Measurements from ENCODE around the gene CCDC40. TPM values are rescaled to one million over a fixed set of nuclear protein-coding genes. Genes with fewer than 3 reads are reported as not detected.
A peak's percentile ranks its signal among the peaks of the same experiment; 100 is the strongest.

Gene CCDC40
- total RNA-seq, 1 donor from 2014 or later = 7.7 TPM

DNA sequence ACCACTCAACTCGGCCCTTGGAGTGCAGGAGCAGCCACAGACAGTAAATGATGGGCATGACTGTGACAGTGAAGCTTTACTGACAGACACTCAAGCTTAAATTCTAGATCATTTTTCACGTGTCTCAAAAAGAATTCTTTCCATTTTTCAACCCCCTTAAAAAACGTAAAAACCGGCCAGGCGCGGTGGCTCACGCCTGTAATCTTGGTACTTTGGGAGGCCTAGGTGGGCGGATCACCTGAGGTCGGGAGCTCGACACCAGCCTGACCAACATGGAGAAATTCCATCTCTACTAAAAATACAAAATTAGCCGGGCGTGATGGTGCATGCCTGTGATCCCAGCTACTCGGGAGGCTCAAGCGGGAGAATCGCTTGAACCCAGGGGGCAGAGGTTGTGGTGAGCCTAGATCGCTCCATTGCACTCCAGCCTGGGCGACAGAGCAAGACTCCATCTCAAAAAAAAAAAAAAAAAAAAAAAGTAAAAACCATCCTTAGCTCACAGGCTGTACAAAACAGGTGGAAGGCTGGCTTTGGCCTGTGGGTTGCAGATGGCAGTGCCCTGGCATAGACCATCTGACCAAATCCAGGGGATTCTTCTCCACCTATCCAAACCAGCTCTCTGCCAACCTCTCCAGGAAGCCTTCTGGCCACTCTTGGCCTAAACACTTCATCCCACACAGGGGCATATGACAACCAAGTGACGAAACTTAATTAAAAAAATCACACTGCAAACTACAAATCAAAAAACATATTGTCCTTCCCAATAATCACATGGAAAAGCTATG, 19.0 kb upstream of the CCDC40 start:
- no peak overlapping the region for H3K27ac Mint-ChIP-seq
- Histone ChIP-seq H4K20me1 (ENCODE audit: low read depth) (peaks cover 2% of the 10 kb centered on the region), H3K4me2 (no peak overlapping the region), H3K9me3 (ENCODE audit: low read depth) (no peaks in the 10 kb centered on the region), H3K4me1 (peaks cover 9% of the 10 kb centered on the region), H2AFZ (replicated peaks) (no peak overlapping the region), H3F3A (ENCODE audit: low read depth) (no peaks in the 10 kb centered on the region), H3K4me3 (no peak overlapping the region), H3K9ac (no peak overlapping the region), H3K79me2 (ENCODE audit: low read depth) (peaks cover 24% of the 10 kb centered on the region), H3K27ac (no peak overlapping the region), H3K27me3 (no peaks in the 10 kb centered on the region), H3K36me3 (no peaks in the 10 kb centered on the region)
- TF ChIP-seq EZH2phosphoT487 (IDR thresholded peaks at IDR 0.05) (no peak), CTCF (IDR thresholded peaks at IDR 0.05) (no peak), EZH2 (IDR thresholded peaks at IDR 0.05) (no peak)
- H3K9me3 Mint-ChIP-seq = peaks cover 8% of the 10 kb centered on the region
- peaks cover 2% of the 10 kb centered on the region for H3K27me3 Mint-ChIP-seq (ENCODE audit: insufficient read depth, low read depth)
- H3K4me1 Mint-ChIP-seq = peaks cover 2% of the 10 kb centered on the region
- DNase-seq (ENCODE audit: low spot score) = no peak
- H3K4me3 Mint-ChIP-seq = no peak overlapping the region
- H3K36me3 Mint-ChIP-seq = peaks cover 33% of the 10 kb centered on the region

DNA sequence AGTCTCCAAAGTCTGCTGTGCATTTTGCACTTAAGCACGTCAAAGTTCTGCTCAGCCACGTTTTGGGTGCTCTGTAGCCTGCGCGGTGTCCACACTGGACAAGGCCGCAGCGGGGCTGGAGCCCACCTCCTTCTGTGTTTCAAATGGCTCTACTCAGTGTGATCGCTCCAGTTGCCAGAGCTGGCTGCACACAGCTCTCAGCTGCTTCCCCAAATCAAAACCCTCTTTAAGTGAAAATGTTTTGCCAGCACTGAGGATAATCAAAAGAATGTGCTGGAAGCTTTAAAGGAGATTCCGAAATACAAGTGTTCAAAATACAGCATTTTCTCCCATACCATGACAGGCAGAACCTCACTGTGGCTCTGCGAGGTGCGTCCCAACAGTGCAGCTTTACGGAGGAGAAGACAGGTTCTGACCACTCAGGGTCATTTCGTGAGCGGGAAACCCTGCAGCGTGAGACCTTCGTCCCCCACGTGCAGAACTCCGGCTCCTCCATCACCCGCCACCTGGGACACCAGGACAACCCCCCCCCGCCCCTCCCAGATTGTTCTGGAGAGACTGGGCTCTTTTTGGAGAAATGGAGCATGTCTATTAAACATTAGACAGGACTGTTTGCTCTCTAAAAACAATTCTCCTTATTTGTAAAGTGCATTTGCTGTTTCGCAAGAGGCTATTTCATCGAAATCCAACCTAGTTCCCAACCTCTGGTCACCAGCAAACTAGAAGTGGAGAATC, 17.4 kb upstream of the CCDC40 start:
- no peaks in the 10 kb centered on the region for H3K9me3 ChIP-seq (ENCODE audit: low read depth)
- Mint-ChIP-seq H3K27ac (peak overlapping the region; percentile 9), H3K4me1 (peaks cover 2% of the 10 kb centered on the region), H3K4me3 (no peak overlapping the region), H3K27me3 (ENCODE audit: insufficient read depth, low read depth) (peaks cover 2% of the 10 kb centered on the region), H3K9me3 (peaks cover 8% of the 10 kb centered on the region), H3K36me3 (peaks cover 34% of the 10 kb centered on the region)
- H3F3A ChIP-seq (ENCODE audit: low read depth) = peaks cover 4% of the 10 kb centered on the region
- peaks cover 24% of the 10 kb centered on the region for H3K79me2 ChIP-seq (ENCODE audit: low read depth)
- H3K4me2 ChIP-seq = no peak overlapping the region
- no peak for DNase-seq (ENCODE audit: low spot score)
- no peaks in the 10 kb centered on the region for H3K27me3 ChIP-seq
- H3K9ac ChIP-seq = no peak overlapping the region
- no peaks in the 10 kb centered on the region for H3K36me3 ChIP-seq
- H3K27ac ChIP-seq = no peak overlapping the region
- H3K4me3 ChIP-seq = no peak overlapping the region
- TF ChIP-seq CTCF (IDR thresholded peaks at IDR 0.05) (no peak), EZH2 (IDR thresholded peaks at IDR 0.05) (no peak), EZH2phosphoT487 (IDR thresholded peaks at IDR 0.05) (no peak)
- H4K20me1 ChIP-seq (ENCODE audit: low read depth) = peaks cover 13% of the 10 kb centered on the region
- H2AFZ ChIP-seq (replicated peaks) = no peak overlapping the region
- H3K4me1 ChIP-seq = no peaks in the 10 kb centered on the region

GRCh38 chr17:80021600-80021999, 14.8 kb upstream of the CCDC40 start:
- Histone ChIP-seq H4K20me1 (ENCODE audit: low read depth) (peaks cover 33% of the 10 kb centered on the region), H3K4me1 (peaks cover 5% of the 10 kb centered on the region), H3K27me3 (no peaks in the 10 kb centered on the region), H3K4me3 (no peak overlapping the region), H3K9me3 (ENCODE audit: low read depth) (no peaks in the 10 kb centered on the region), H3K4me2 (no peak overlapping the region), H3K9ac (no peak overlapping the region), H3K36me3 (no peaks in the 10 kb centered on the region), H3K27ac (no peak overlapping the region), H3F3A (ENCODE audit: low read depth) (peaks cover 9% of the 10 kb centered on the region), H2AFZ (replicated peaks) (no peak overlapping the region), H3K79me2 (ENCODE audit: low read depth) (peaks cover 31% of the 10 kb centered on the region)
- H3K4me1 Mint-ChIP-seq = peaks cover 7% of the 10 kb centered on the region
- no peak for DNase-seq (ENCODE audit: low spot score)
- no peak overlapping the region for H3K27ac Mint-ChIP-seq
- no peak for TF ChIP-seq EZH2 (IDR thresholded peaks at IDR 0.05)
- TF ChIP-seq EZH2phosphoT487 (IDR thresholded peaks at IDR 0.05) = no peak
- TF ChIP-seq CTCF (IDR thresholded peaks at IDR 0.05) = no peak
- H3K9me3 Mint-ChIP-seq = no peaks in the 10 kb centered on the region
- no peak overlapping the region for H3K4me3 Mint-ChIP-seq
- peaks cover 2% of the 10 kb centered on the region for H3K27me3 Mint-ChIP-seq (ENCODE audit: insufficient read depth, low read depth)
- H3K36me3 Mint-ChIP-seq = peaks cover 22% of the 10 kb centered on the region
